Right atrium auricular region (tissue), 2 donors: ENCODE data around the gene FBXO17. TPM values are rescaled to one million over a fixed set of nuclear protein-coding genes. Genes with fewer than 3 reads are reported as not detected.
A peak's percentile ranks its signal among the peaks of the same experiment; 100 is the strongest.
"Not testable (repeated sequence)": the region's sequence is repeated elsewhere in the genome, so short reads cannot be mapped to it uniquely, and the experiment has no call there.

Source experiments
- DNase-seq: peaks from one replicate; pipeline ENCODE4 v3.0.0-alpha.2; 2019; ENCODE audit warnings: low spot score
- H3K27ac ChIP-seq, 2 donors: fragments of 200-600 bp; sonication (generic); 1 replicate in 1 of 2; 2 replicates in 1 of 2; pipeline ENCODE4 v1.5.1; 2016 to 2019
- H3K27me3 ChIP-seq, 2 donors: fragments of 200-600 bp; sonication (generic); one replicate each; pipeline versions ENCODE4 v1.5.1 to v1.6.0; 2017 to 2019
- H3K36me3 ChIP-seq: fragments of 200-600 bp; sonication (generic); one replicate; pipeline ENCODE4 v1.5.1; 2016
- H3K4me1 ChIP-seq, 2 donors: fragments of 200-600 bp; sonication (generic); one replicate each; pipeline versions ENCODE4 v1.5.1 to v1.6.0; 2017 to 2019
- H3K4me3 ChIP-seq, 2 donors: fragments of 200-600 bp; sonication (generic); 1 replicate in 1 of 2; 2 replicates in 1 of 2; pipeline ENCODE4 v1.5.1; 2017 to 2019; ENCODE audit warnings: mild to moderate bottlenecking in 1 of 2, moderate library complexity in 1 of 2
- H3K9me3 ChIP-seq, 2 donors: fragments of 200-600 bp; sonication (generic); one replicate each; pipeline ENCODE4 v1.5.1; 2019
- CTCF ChIP-seq, 2 donors: fragments of 200-600 bp; sonication (generic); IDR thresholded peaks; one replicate each; pipeline ENCODE4 v1.5.1; 2019; ENCODE audit warnings: antibody characterized with exemption in 2 of 2
- total RNA-seq, 2 donors: library from RNA; depleted of rRNA; stranded (reverse); fragments of >200 nt; gene quantifications; one replicate each; pipeline ENCODE4 v1.1.0, GENCODE V29; 2016

Gene FBXO17
- total RNA-seq, 2 donors from 2014 or later, result 5.7 to 13.1 TPM

DNA sequence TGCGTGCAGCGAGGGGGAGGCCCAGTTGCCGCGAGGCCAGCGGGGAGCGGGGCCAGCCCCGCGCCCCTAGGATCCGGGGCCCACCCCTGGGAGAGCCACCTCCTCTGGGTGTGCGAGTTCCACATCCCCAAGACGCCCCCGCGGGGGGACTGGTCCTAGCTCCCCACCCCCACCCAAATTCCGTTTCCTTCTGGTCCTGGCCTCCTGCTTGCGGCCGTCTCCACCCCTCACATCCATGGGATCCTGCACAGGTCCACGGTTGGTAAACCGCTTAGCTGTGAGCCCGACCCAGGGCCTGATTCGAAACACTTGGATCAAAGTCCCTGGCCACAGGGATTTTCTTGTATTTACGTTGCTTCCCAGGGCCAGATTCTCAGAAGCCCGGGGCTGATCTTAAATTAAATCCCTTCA lies 324 bp upstream of the FBXO17 start:
- H3K9me3 ChIP-seq, result no peaks in the 10 kb centered on the region
- no peak for TF ChIP-seq CTCF (IDR thresholded peaks at IDR 0.05)
- H3K4me1 ChIP-seq, result peaks cover 0 to 21% of the 10 kb centered on the region in 2 donors
- H3K27me3 ChIP-seq, result no peaks in the 10 kb centered on the region
- peak overlapping the region; percentile 52 to 62 for H3K4me3 ChIP-seq
- H3K27ac ChIP-seq, result peak overlapping the region; percentile 79 to 90
- H3K36me3 ChIP-seq, result no peaks in the 10 kb centered on the region
- DNase-seq, result no peak

DNA sequence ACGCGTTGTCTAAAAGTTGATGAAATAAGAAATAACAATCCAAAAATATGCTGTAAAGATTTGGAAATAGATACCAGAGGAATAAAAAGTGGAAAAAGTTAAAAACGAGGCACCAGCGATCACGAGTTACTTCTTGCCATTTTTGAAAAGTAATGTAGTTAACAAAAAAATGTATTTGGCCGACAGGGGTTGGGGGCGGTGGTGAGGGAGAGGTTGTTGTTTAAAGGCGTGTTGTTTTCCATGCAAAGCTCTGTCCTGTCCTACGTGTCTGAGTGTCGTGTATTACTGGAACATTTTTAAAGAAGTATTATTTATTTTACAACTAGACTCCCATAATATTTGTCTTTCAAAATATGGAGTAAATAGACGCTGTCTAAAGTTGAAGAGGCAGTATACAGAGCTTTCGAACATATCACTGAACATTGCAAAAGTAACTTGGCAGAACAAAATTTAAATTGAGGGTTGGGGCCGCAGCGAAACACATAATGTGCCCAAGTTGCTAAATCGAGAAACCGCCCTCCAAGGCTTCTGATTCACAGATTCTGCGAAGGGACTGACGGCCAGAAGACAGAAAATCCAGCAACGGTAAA lies 823 bp downstream of the FBXO17 start:
- no peaks in the 10 kb centered on the region for H3K27me3 ChIP-seq
- peaks cover 0 to 21% of the 10 kb centered on the region in 2 donors for H3K4me1 ChIP-seq
- no peaks in the 10 kb centered on the region for H3K9me3 ChIP-seq
- peak overlapping the region; percentile 79 to 90 for H3K27ac ChIP-seq
- TF ChIP-seq CTCF (IDR thresholded peaks at IDR 0.05), result no peak
- peak overlapping the region; percentile 52 to 62 for H3K4me3 ChIP-seq
- peak; percentile 66 for DNase-seq
- H3K36me3 ChIP-seq, result no peaks in the 10 kb centered on the region

DNA sequence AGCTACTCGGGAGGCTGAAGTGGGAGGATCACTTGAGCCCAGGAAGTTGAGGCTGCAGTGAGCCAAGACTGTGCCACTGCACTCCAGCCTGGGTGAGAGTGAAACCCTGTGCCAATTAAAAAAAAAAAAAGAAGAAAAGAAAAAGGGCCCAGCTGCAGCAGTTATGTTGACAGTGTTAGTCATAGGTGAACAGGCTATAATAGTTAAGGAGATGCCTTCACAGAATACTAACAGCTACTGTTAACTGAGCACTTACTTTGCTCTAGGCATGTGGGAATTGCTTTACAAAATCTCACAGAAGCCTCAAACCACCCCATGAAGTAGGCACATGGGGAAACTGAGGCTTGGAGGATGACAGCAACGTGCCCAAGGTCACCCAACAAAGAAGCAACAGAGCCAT lies 3.9 kb downstream of the FBXO17 start:
- no peak for TF ChIP-seq CTCF (IDR thresholded peaks at IDR 0.05)
- Histone ChIP-seq H3K36me3 (no peaks in the 10 kb centered on the region), H3K27ac (no peak overlapping the region), H3K9me3 (no peaks in the 10 kb centered on the region), H3K4me1 (peaks cover 0 to 19% of the 10 kb centered on the region in 2 donors), H3K27me3 (no peaks in the 10 kb centered on the region), H3K4me3 (no peak overlapping the region)
- DNase-seq, result no peak

GRCh38 chr19:38970664-38971532 lies 4.6 kb downstream of the FBXO17 start:
- Histone ChIP-seq H3K27ac (no peak overlapping the region), H3K4me3 (no peak overlapping the region), H3K27me3 (no peaks in the 10 kb centered on the region), H3K36me3 (no peaks in the 10 kb centered on the region), H3K9me3 (no peaks in the 10 kb centered on the region), H3K4me1 (peaks cover 0 to 11% of the 10 kb centered on the region in 2 donors)
- no peak for DNase-seq
- TF ChIP-seq CTCF (IDR thresholded peaks at IDR 0.05), result no peak

DNA sequence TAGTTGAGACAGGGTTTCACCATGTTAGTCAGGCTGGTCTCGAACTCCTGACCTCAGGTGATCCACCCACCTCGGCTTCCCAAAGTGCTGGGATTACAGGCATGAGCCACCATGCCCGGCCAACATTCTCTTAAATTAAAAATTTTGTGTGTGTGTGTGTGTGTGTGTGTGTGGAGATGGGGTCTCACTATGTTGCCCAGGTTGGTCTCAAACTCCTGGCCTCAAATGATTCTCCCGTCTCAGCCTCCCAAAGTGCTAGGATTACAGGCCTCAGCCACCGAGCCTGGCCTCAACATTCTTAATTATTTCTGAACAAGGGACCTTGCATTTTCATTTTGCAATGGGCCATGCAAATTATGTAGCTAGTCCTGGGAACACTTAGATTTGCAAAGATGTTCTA lies 9.4 kb downstream of the FBXO17 start:
- DNase-seq, H3K27ac ChIP-seq, H3K4me1 ChIP-seq, H3K27me3 ChIP-seq, H3K4me3 ChIP-seq, H3K9me3 ChIP-seq, H3K36me3 ChIP-seq: not testable (repeated sequence)

GRCh38 chr19:38964738-38965137 lies 10.8 kb downstream of the FBXO17 start:
- TF ChIP-seq CTCF (IDR thresholded peaks at IDR 0.05), result no peak
- Histone ChIP-seq H3K27me3 (no peaks in the 10 kb centered on the region), H3K9me3 (no peaks in the 10 kb centered on the region), H3K4me3 (no peak overlapping the region), H3K36me3 (no peaks in the 10 kb centered on the region), H3K4me1 (peaks cover 0 to 9% of the 10 kb centered on the region in 2 donors), H3K27ac (no peak overlapping the region)
- DNase-seq, result no peak
